GM12892 (cell line): ENCODE data around the gene C5.

Experiments used
- POLR2A ChIP-seq: IDR thresholded peaks from 2 replicates; pipeline ENCODE4 v1.6.1; 2011; ENCODE audit warnings: low read depth, low read length, control low read depth
- POLR2AphosphoS5 ChIP-seq: IDR thresholded peaks from 2 replicates; pipeline ENCODE4 v1.6.1; 2011; ENCODE audit warnings: low read depth, low read length, control low read depth
- TAF1 ChIP-seq: IDR thresholded peaks from 2 replicates; pipeline ENCODE4 v1.6.1; 2011; ENCODE audit warnings: low read depth, mild to moderate bottlenecking, control low read depth, low read length, borderline replicate concordance

- TF ChIP-seq POLR2A: no peak
- TF ChIP-seq POLR2AphosphoS5: no peak
- TF ChIP-seq TAF1: no peak
Observed at GRCh38 chr9:120936764-120937122, 113.3 kb downstream of the C5 start.
